GM23338 (cell line): Measurements from ENCODE around the gene TRIM63. TPM values are rescaled to one million over a fixed set of nuclear protein-coding genes. Genes with fewer than 3 reads are reported as not detected.

Experiments
- ATAC-seq: fragments of 200-7000 bp; cut with Tn5 transposase; 3 replicates; pipeline ENCODE4 v1.9.1; 2020
- DNase-seq: peaks from one replicate; pipeline ENCODE4 v3.0.0-alpha.2; 2015; ENCODE audit warnings: low spot score
- H2AFZ ChIP-seq: fragments of 200-600 bp; sonication (generic); 2 replicates; pipeline ENCODE4 v1.8.0; 2016; ENCODE audit warnings: antibody characterized with exemption, mild to moderate bottlenecking, moderate library complexity
- H3F3A ChIP-seq: fragments of 200-600 bp; sonication (generic); replicated peaks from 2 replicates; pipeline ENCODE4 v1.8.0; 2017; ENCODE audit warnings: antibody characterized with exemption, mixed run types, low read depth
- H3K27ac ChIP-seq: fragments of 200-600 bp; sonication (generic); 2 replicates; pipeline ENCODE4 v1.6.1; 2016; ENCODE audit warnings: low read depth
- H3K27me3 ChIP-seq: fragments of 200-600 bp; sonication (generic); 2 replicates; pipeline ENCODE4 v1.8.0; 2016; ENCODE audit warnings: mild to moderate bottlenecking, mixed run types, moderate library complexity; ENCODE audit not compliant: insufficient read depth
- H3K36me3 ChIP-seq: fragments of 200-600 bp; sonication (generic); 2 replicates; pipeline ENCODE4 v1.8.0; 2016; ENCODE audit warnings: mild to moderate bottlenecking; ENCODE audit not compliant: insufficient read depth
- H3K4me1 ChIP-seq: fragments of 200-600 bp; sonication (generic); 2 replicates; pipeline ENCODE4 v1.8.0; 2016; ENCODE audit warnings: mild to moderate bottlenecking, moderate library complexity; ENCODE audit not compliant: insufficient read depth
- H3K4me2 ChIP-seq: fragments of 200-600 bp; sonication (generic); 2 replicates; pipeline ENCODE4 v1.7.1; 2017; ENCODE audit warnings: mixed run types
- H3K4me3 ChIP-seq: fragments of 200-600 bp; sonication (generic); 2 replicates; pipeline ENCODE4 v1.6.1; 2016; ENCODE audit warnings: mixed run types
- H3K79me2 ChIP-seq: fragments of 200-600 bp; sonication (generic); replicated peaks from 2 replicates; pipeline ENCODE4 v1.8.0; 2017; ENCODE audit warnings: mild to moderate bottlenecking; ENCODE audit not compliant: insufficient read depth
- H3K9me2 ChIP-seq: fragments of 200-600 bp; sonication (generic); 2 replicates; pipeline ENCODE4 v1.8.0; 2017; ENCODE audit not compliant: insufficient read depth
- H4K20me1 ChIP-seq: fragments of 200-600 bp; sonication (generic); replicated peaks from 2 replicates; pipeline ENCODE4 v1.8.0; 2017; ENCODE audit warnings: mild to moderate bottlenecking; ENCODE audit not compliant: insufficient read depth
- H3K27ac Mint-ChIP-seq: 2 replicates; pipeline ENCODE4 v1.8.0; 2020; ENCODE audit warnings: inconsistent platforms, mild to moderate bottlenecking, moderate library complexity, mixed read lengths
- H3K27me3 Mint-ChIP-seq: 3 replicates; pipeline ENCODE4 v1.8.0; 2022; ENCODE audit warnings: low read depth, mild to moderate bottlenecking, moderate library complexity, mixed read lengths, inconsistent platforms; ENCODE audit not compliant: insufficient read depth, poor library complexity
- H3K36me3 Mint-ChIP-seq: 3 replicates; pipeline ENCODE4 v1.8.0; 2021; ENCODE audit warnings: low read depth, mild to moderate bottlenecking, inconsistent platforms, moderate library complexity, mixed read lengths
- H3K4me1 Mint-ChIP-seq: 3 replicates; pipeline ENCODE4 v1.8.0; 2020; ENCODE audit warnings: mild to moderate bottlenecking, inconsistent platforms, mixed read lengths
- H3K4me3 Mint-ChIP-seq: 3 replicates; pipeline ENCODE4 v1.8.0; 2021; ENCODE audit warnings: moderate library complexity, mild to moderate bottlenecking, inconsistent platforms, mixed read lengths
- H3K9me3 Mint-ChIP-seq: 3 replicates; pipeline ENCODE4 v1.8.0; 2020; ENCODE audit warnings: moderate library complexity, mild to moderate bottlenecking, inconsistent platforms, mixed read lengths
- CREB1 ChIP-seq: fragments of 250-450 bp; sonication (Bioruptor Pico); IDR thresholded peaks from 2 replicates; pipeline ENCODE4 v1.5.0; 2020; ENCODE audit warnings: low read depth, mild to moderate bottlenecking, moderate library complexity
- EZH2 ChIP-seq: fragments of 200-600 bp; sonication (generic); IDR thresholded peaks from one replicate; pipeline ENCODE4 v1.8.0; 2017; ENCODE audit warnings: antibody characterized with exemption, mild to moderate bottlenecking, low read depth; ENCODE audit not compliant: unreplicated experiment
- EZH2phosphoT487 ChIP-seq: fragments of 200-600 bp; sonication (generic); IDR thresholded peaks from one replicate; pipeline ENCODE4 v1.8.1; 2018; ENCODE audit warnings: antibody characterized with exemption; ENCODE audit not compliant: unreplicated experiment
- JUNB ChIP-seq: IDR thresholded peaks from one replicate; pipeline ENCODE4 v1.6.1; 2016; ENCODE audit warnings: antibody characterized with exemption; ENCODE audit not compliant: unreplicated experiment
- NANOG ChIP-seq: IDR thresholded peaks from 2 replicates; pipeline ENCODE4 v1.6.1; 2016; ENCODE audit warnings: antibody characterized with exemption, borderline replicate concordance
- POLR2AphosphoS5 ChIP-seq: IDR thresholded peaks from 2 replicates; pipeline ENCODE4 v1.6.1; 2016; ENCODE audit warnings: antibody characterized with exemption, low read depth
- STAT1 ChIP-seq: IDR thresholded peaks from one replicate; pipeline ENCODE4 v1.6.1; 2016; ENCODE audit warnings: antibody characterized with exemption; ENCODE audit not compliant: unreplicated experiment
- ZNF114 ChIP-seq: fragments of 250-450 bp; sonication (Bioruptor Pico); IDR thresholded peaks from 2 replicates; pipeline ENCODE4 v1.5.0; 2020; ENCODE audit warnings: mild to moderate bottlenecking, moderate library complexity
- ZNF331 ChIP-seq: fragments of 250-450 bp; sonication (Bioruptor Pico); IDR thresholded peaks from 2 replicates; pipeline ENCODE4 v1.5.0; 2020; ENCODE audit warnings: low read depth, mild to moderate bottlenecking, moderate library complexity
- polyA plus RNA-seq: library from polyadenylated mRNA; unstranded; fragments of >200 nt; fragmentation: Nextera tagmentation; extraction: Ambion mirVana; gene quantifications from 2 replicates; pipeline ENCODE4 v1.2.1, GENCODE V29; 2016
- total RNA-seq: library from RNA; depleted of rRNA; stranded (reverse); fragments of >200 nt; shearing (Covaris generic); gene quantifications from 2 replicates; pipeline ENCODE4 v1.2.3, GENCODE V29; 2014
- TF ChIP-seq, protein P1 (sequence below): IDR thresholded peaks from one replicate; pipeline ENCODE4 v1.6.1; 2018; ENCODE audit warnings: antibody characterized with exemption; ENCODE audit not compliant: unreplicated experiment
- TF ChIP-seq, protein P2 (sequence below): IDR thresholded peaks from 2 replicates; pipeline ENCODE4 v1.6.1; 2016; ENCODE audit warnings: antibody characterized with exemption
- TF ChIP-seq, protein P3 (sequence below), 2 experiments: fragments of 200-600 bp in 1 of 2; sonication (generic) in 1 of 2; conservative IDR thresholded peaks; 2 replicates each; pipeline versions ENCODE4 v1.5.1 to v1.6.1; 2016 to 2017; ENCODE audit warnings: antibody characterized with exemption in 2 of 2, low read depth in 2 of 2, mild to moderate bottlenecking in 2 of 2, moderate library complexity in 1 of 2

Gene TRIM63
- total and polyA plus RNA-seq, 2 experiments from 2014 or later = 0.17 TPM; not detected in 1

DNA sequence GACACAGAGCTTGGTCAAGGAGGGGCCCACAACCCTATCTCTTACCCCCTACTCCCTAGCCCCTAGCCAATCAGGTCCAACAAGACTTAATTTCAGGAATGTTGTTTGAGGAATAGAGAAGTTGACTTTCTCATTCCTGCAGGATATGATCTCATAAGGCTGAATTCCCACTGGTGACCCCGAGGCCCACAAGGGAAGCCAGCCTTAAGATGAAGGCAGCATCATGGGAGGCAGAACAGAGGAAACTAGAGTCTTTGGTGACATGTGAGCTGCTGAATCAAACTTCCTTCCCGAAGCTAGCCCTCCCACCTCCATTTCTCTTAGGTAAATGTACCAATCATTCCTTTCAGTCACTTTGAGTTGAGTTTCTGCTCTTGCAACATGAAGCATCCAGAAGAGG lies 35.1 kb upstream of the TRIM63 start (continued):
- TF ChIP-seq, protein P1, sequence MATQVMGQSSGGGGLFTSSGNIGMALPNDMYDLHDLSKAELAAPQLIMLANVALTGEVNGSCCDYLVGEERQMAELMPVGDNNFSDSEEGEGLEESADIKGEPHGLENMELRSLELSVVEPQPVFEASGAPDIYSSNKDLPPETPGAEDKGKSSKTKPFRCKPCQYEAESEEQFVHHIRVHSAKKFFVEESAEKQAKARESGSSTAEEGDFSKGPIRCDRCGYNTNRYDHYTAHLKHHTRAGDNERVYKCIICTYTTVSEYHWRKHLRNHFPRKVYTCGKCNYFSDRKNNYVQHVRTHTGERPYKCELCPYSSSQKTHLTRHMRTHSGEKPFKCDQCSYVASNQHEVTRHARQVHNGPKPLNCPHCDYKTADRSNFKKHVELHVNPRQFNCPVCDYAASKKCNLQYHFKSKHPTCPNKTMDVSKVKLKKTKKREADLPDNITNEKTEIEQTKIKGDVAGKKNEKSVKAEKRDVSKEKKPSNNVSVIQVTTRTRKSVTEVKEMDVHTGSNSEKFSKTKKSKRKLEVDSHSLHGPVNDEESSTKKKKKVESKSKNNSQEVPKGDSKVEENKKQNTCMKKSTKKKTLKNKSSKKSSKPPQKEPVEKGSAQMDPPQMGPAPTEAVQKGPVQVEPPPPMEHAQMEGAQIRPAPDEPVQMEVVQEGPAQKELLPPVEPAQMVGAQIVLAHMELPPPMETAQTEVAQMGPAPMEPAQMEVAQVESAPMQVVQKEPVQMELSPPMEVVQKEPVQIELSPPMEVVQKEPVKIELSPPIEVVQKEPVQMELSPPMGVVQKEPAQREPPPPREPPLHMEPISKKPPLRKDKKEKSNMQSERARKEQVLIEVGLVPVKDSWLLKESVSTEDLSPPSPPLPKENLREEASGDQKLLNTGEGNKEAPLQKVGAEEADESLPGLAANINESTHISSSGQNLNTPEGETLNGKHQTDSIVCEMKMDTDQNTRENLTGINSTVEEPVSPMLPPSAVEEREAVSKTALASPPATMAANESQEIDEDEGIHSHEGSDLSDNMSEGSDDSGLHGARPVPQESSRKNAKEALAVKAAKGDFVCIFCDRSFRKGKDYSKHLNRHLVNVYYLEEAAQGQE = no peak

DNA sequence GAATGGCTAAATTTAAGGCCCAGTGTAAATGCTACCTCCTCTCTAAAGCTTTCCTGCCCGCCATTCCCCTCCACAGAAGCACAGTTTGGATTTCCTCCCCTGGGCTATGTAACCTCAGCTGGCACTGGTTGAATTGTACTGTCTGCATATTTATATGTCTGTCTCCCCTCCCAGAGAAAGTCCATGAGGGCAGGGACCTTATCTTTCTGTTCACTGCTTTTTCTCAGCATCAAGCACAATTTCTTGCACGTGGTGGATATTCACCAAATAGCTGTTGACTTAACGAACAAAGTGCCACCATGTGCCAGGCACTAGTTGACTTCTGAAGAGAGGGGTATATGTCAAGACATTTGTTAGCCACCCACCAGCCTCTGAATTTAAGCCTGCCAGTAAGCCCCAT lies 34.7 kb upstream of the TRIM63 start:
- Histone ChIP-seq H3K4me3 (no peak overlapping the region), H3K4me1 (no peaks in the 10 kb centered on the region), H3K79me2 (no peaks in the 10 kb centered on the region), H3K9me2 (no peaks in the 10 kb centered on the region), H2AFZ (no peak overlapping the region), H3F3A (no peaks in the 10 kb centered on the region), H3K27ac (no peak overlapping the region), H3K36me3 (no peaks in the 10 kb centered on the region), H3K4me2 (no peak overlapping the region), H4K20me1 (no peaks in the 10 kb centered on the region), H3K27me3 (no peaks in the 10 kb centered on the region; the same call in 1 of the 2 replicates)
- Mint-ChIP-seq H3K9me3 (no peaks in the 10 kb centered on the region), H3K4me3 (no peak overlapping the region), H3K27ac (no peak overlapping the region), H3K27me3 (peaks cover 5% of the 10 kb centered on the region), H3K4me1 (no peaks in the 10 kb centered on the region), H3K36me3 (no peaks in the 10 kb centered on the region)
- no peak for DNase-seq
- no peak for ATAC-seq
- TF ChIP-seq EZH2 (no peak), EZH2phosphoT487 (no peak), POLR2AphosphoS5 (no peak), ZNF331 (no peak), STAT1 (no peak), CREB1 (CRISPR knock-in tag) (no peak), NANOG (no peak), JUNB (no peak), ZNF114 (CRISPR knock-in tag) (no peak)
- TF ChIP-seq, protein P2, sequence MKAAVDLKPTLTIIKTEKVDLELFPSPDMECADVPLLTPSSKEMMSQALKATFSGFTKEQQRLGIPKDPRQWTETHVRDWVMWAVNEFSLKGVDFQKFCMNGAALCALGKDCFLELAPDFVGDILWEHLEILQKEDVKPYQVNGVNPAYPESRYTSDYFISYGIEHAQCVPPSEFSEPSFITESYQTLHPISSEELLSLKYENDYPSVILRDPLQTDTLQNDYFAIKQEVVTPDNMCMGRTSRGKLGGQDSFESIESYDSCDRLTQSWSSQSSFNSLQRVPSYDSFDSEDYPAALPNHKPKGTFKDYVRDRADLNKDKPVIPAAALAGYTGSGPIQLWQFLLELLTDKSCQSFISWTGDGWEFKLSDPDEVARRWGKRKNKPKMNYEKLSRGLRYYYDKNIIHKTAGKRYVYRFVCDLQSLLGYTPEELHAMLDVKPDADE = no peak
- TF ChIP-seq, protein P3, sequence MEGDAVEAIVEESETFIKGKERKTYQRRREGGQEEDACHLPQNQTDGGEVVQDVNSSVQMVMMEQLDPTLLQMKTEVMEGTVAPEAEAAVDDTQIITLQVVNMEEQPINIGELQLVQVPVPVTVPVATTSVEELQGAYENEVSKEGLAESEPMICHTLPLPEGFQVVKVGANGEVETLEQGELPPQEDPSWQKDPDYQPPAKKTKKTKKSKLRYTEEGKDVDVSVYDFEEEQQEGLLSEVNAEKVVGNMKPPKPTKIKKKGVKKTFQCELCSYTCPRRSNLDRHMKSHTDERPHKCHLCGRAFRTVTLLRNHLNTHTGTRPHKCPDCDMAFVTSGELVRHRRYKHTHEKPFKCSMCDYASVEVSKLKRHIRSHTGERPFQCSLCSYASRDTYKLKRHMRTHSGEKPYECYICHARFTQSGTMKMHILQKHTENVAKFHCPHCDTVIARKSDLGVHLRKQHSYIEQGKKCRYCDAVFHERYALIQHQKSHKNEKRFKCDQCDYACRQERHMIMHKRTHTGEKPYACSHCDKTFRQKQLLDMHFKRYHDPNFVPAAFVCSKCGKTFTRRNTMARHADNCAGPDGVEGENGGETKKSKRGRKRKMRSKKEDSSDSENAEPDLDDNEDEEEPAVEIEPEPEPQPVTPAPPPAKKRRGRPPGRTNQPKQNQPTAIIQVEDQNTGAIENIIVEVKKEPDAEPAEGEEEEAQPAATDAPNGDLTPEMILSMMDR (conservative IDR thresholded peaks at IDR 0.05; ENCODE audit: low read depth in 2 of 2) = no peak
- TF ChIP-seq, protein P1 = no peak
